KMS-11 (cell line): Measurements from ENCODE around the gene CRIM1.

Experiments
- H2AFZ ChIP-seq: fragments of 200-600 bp; sonication (generic); 2 replicates; pipeline ENCODE4 v1.6.1; 2016; ENCODE audit warnings: antibody characterized with exemption, mixed run types, low read depth
- H3K27ac ChIP-seq: fragments of 200-600 bp; sonication (generic); 2 replicates; pipeline ENCODE4 v1.6.1; 2016; ENCODE audit warnings: mild to moderate bottlenecking, mixed run types
- H3K27me3 ChIP-seq: fragments of 200-600 bp; sonication (generic); 2 replicates; pipeline ENCODE4 v1.6.1; 2017; ENCODE audit warnings: mild to moderate bottlenecking, low read depth, mixed run types, moderate library complexity; ENCODE audit not compliant: insufficient read depth
- H3K36me3 ChIP-seq: fragments of 200-600 bp; sonication (generic); 2 replicates; pipeline ENCODE4 v1.6.1; 2017; ENCODE audit warnings: mild to moderate bottlenecking, mixed run types; ENCODE audit not compliant: insufficient read depth
- H3K4me1 ChIP-seq: fragments of 200-600 bp; sonication (generic); 2 replicates; pipeline ENCODE4 v1.6.1; 2016; ENCODE audit warnings: mild to moderate bottlenecking, low read depth, mixed run types; ENCODE audit not compliant: poor library complexity, severe bottlenecking
- H3K4me2 ChIP-seq: fragments of 200-600 bp; sonication (generic); 2 replicates; pipeline ENCODE4 v1.7.0; 2016; ENCODE audit warnings: mild to moderate bottlenecking, mixed run types
- H3K4me3 ChIP-seq: fragments of 200-600 bp; sonication (generic); IDR thresholded peaks from 2 replicates; pipeline ENCODE4 v1.6.1; 2017; ENCODE audit warnings: low read depth, low read length, mixed read lengths; ENCODE audit not compliant: insufficient read depth
- H3K79me2 ChIP-seq: fragments of 200-600 bp; sonication (generic); 2 replicates; pipeline ENCODE4 v1.6.1; 2016; ENCODE audit warnings: low read depth, mixed run types; ENCODE audit not compliant: insufficient read depth
- H3K9ac ChIP-seq: fragments of 200-600 bp; sonication (generic); 2 replicates; pipeline ENCODE4 v1.6.1; 2016; ENCODE audit warnings: mild to moderate bottlenecking, mixed run types
- H4K20me1 ChIP-seq: fragments of 200-600 bp; sonication (generic); 2 replicates; pipeline ENCODE4 v1.6.1; 2016; ENCODE audit warnings: mild to moderate bottlenecking, mixed run types; ENCODE audit not compliant: insufficient read depth
- TF ChIP-seq, protein P1 (sequence below): fragments of 200-600 bp; sonication (generic); conservative IDR thresholded peaks from 2 replicates; pipeline ENCODE4 v1.6.1; 2017; ENCODE audit warnings: low read depth, mild to moderate bottlenecking, antibody characterized with exemption, low read length, moderate library complexity, mixed read lengths

CRIM1 gene

DNA sequence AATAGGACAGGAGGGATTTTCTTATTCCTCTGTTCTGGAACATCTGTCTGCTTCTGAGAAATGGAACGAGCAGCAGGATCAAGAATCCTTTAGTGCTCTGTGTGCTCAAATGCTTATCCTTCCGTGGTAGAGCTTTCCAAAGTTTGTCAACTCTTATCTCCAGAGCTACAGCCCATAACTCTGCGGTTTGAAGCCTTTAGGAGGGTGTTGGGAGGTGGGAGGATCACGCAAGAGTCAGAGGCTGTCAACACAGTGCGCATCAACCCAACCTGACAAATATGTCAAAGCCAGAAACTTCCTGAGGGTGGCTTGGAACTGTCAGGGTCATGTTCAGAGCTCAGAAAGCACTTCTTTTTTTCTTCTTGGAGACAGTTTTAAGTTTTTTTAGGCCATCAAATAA, 95.9 kb downstream of the CRIM1 start:
- H3K4me2 ChIP-seq: no peak overlapping the region
- H4K20me1 ChIP-seq: no peaks in the 10 kb centered on the region
- H3K79me2 ChIP-seq: no peaks in the 10 kb centered on the region
- TF ChIP-seq, protein P1, sequence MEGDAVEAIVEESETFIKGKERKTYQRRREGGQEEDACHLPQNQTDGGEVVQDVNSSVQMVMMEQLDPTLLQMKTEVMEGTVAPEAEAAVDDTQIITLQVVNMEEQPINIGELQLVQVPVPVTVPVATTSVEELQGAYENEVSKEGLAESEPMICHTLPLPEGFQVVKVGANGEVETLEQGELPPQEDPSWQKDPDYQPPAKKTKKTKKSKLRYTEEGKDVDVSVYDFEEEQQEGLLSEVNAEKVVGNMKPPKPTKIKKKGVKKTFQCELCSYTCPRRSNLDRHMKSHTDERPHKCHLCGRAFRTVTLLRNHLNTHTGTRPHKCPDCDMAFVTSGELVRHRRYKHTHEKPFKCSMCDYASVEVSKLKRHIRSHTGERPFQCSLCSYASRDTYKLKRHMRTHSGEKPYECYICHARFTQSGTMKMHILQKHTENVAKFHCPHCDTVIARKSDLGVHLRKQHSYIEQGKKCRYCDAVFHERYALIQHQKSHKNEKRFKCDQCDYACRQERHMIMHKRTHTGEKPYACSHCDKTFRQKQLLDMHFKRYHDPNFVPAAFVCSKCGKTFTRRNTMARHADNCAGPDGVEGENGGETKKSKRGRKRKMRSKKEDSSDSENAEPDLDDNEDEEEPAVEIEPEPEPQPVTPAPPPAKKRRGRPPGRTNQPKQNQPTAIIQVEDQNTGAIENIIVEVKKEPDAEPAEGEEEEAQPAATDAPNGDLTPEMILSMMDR: no peak
- no peak overlapping the region for H3K4me3 ChIP-seq
- H3K36me3 ChIP-seq: no peaks in the 10 kb centered on the region; the same call in 1 of the 2 replicates
- H2AFZ ChIP-seq: no peak overlapping the region
- H3K9ac ChIP-seq: no peak overlapping the region
- no peaks in the 10 kb centered on the region for H3K27me3 ChIP-seq
- H3K27ac ChIP-seq: no peak overlapping the region
- no peaks in the 10 kb centered on the region for H3K4me1 ChIP-seq

- TF ChIP-seq, protein P1: no peak
- H3K27me3 ChIP-seq: no peaks in the 10 kb centered on the region
- no peaks in the 10 kb centered on the region for H4K20me1 ChIP-seq
- no peaks in the 10 kb centered on the region for H3K4me1 ChIP-seq
- H3K4me3 ChIP-seq: no peak overlapping the region
- no peak overlapping the region for H3K4me2 ChIP-seq
- H3K9ac ChIP-seq: no peak overlapping the region
- no peaks in the 10 kb centered on the region for H3K79me2 ChIP-seq
- H2AFZ ChIP-seq: no peak overlapping the region
- no peaks in the 10 kb centered on the region; the same call in 1 of the 2 replicates for H3K36me3 ChIP-seq
- no peak overlapping the region for H3K27ac ChIP-seq
These were observed 96.7 kb downstream of the CRIM1 start for GRCh38 chr2:36452260-36452659.

GRCh38 chr2:36453652-36454051, 98.1 kb downstream of the CRIM1 start:
- Histone ChIP-seq H3K9ac (no peak overlapping the region), H3K27ac (no peak overlapping the region)

DNA sequence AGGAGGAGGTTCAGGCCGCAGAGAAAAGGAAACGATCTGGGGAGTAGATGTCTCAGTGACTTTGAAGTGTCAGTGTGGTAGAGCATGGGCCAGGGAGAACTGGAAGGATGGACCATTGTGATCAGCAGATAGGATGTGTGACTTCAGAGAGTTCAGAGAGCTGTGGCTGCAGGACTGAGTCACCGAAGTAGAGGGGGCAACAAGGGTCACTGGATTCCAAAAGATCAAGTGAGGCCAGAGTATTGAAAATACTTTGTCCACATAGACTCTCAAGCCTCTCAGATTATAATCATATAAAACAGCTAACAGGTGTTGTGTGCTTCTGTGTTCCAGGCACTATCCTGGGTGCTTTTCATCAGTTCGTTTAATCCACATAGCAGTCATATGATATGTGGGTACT, 99.4 kb downstream of the CRIM1 start:
- Histone ChIP-seq H3K4me1 (no peaks in the 10 kb centered on the region), H3K9ac (no peak overlapping the region), H3K27ac (no peak overlapping the region), H3K36me3 (no peaks in the 10 kb centered on the region; the same call in 1 of the 2 replicates), H3K4me3 (no peak overlapping the region), H2AFZ (no peak overlapping the region), H3K79me2 (no peaks in the 10 kb centered on the region), H3K27me3 (no peaks in the 10 kb centered on the region), H3K4me2 (no peak overlapping the region), H4K20me1 (no peaks in the 10 kb centered on the region)
- TF ChIP-seq, protein P1: no peak

More at GRCh38 chr2:36453652-36454051, 98.1 kb downstream of the CRIM1 start:
- TF ChIP-seq, protein P1: no peak
- Histone ChIP-seq H3K4me2 (no peak overlapping the region), H3K27me3 (no peaks in the 10 kb centered on the region), H2AFZ (no peak overlapping the region), H3K4me3 (no peak overlapping the region), H4K20me1 (no peaks in the 10 kb centered on the region), H3K4me1 (no peaks in the 10 kb centered on the region), H3K79me2 (no peaks in the 10 kb centered on the region), H3K36me3 (no peaks in the 10 kb centered on the region; the same call in 1 of the 2 replicates)
